K562 (cell line): Measurements from ENCODE around the gene KRT25. TPM values are rescaled to one million over a fixed set of nuclear protein-coding genes. Genes with fewer than 3 reads are reported as not detected.

Experiments used
- ATAC-seq: fragments of 200-7000 bp; cut with Tn5 transposase; 3 replicates; pipeline ENCODE4 v1.9.1; 2020; ENCODE audit warnings: moderate library complexity
- BruUV-seq: library from RNA; stranded (reverse); fragments of 400-500 nt; replicated peaks from 2 replicates; lab custom pipeline; 2021; lab: Mats Ljungman, UMichigan
- CTCF ChIA-PET: fragments of 300-600 bp; formaldehyde crosslinking; extraction: SDS; loops from one replicate; lab custom pipeline; 2021; ENCODE audit warnings: low intra/inter-chr PET ratio; lab: Yijun Ruan, JAX
- POLR2A ChIA-PET: fragments of 300-600, 350-650 bp; sonication (Branson Sonifier 250); formaldehyde crosslinking; extraction: SDS; loops from one replicate; lab custom pipeline; 2021; ENCODE audit warnings: antibody characterized with exemption, inconsistent platforms; lab: Yijun Ruan, JAX
- DNase-seq, 4 experiments: peaks; one replicate each; pipeline versions ENCODE4 v3.0.0 to v3.0.0-alpha.2; 2011 to 2018; ENCODE audit warnings: low spot score in 3 of 4, mixed read lengths in 3 of 4; ENCODE audit errors: extremely low read depth in 1 of 4
- FAIRE-seq: peaks from 2 replicates; lab custom pipeline; 2011; peaks lifted over from hg19 to GRCh38; lab: Jason Lieb, UNC
- H2AFZ ChIP-seq: 2 replicates; pipeline ENCODE4 v1.6.0; 2011; ENCODE audit warnings: low read depth, low read length, control low read depth, inconsistent platforms
- H3K27ac ChIP-seq: fragments of 200-600 bp; 3 replicates; pipeline ENCODE4 v1.8.0; 2011; ENCODE audit warnings: low read depth, mild to moderate bottlenecking, control low read depth, inconsistent platforms, low read length, moderate library complexity, mixed read lengths; ENCODE audit errors: extremely low read depth
- H3K27me3 ChIP-seq, 2 experiments: fragments of 300-600 bp in 1 of 2; 2 replicates in 1 of 2; 3 replicates in 1 of 2; pipeline versions ENCODE4 v1.6.0 to v1.8.0; 2011; ENCODE audit warnings: inconsistent platforms in 2 of 2, low read length in 2 of 2, mild to moderate bottlenecking in 1 of 2, mixed read lengths in 1 of 2, moderate library complexity in 1 of 2; ENCODE audit not compliant: control insufficient read depth in 2 of 2, insufficient read depth in 2 of 2
- H3K36me3 ChIP-seq: fragments of 300-600 bp; 3 replicates; pipeline ENCODE4 v1.8.0; 2011; ENCODE audit warnings: mild to moderate bottlenecking, low read length, inconsistent platforms; ENCODE audit not compliant: control insufficient read depth, insufficient read depth
- H3K4me1 ChIP-seq, 2 experiments: fragments of 200-600 bp in 1 of 2; replicated peaks in 1 of 2; 2 replicates in 1 of 2; 3 replicates in 1 of 2; pipeline versions ENCODE4 v1.5.1 to v1.8.0; 2011; ENCODE audit warnings: inconsistent platforms in 2 of 2, low read length in 2 of 2, mild to moderate bottlenecking in 1 of 2, mixed read lengths in 1 of 2, moderate library complexity in 1 of 2; ENCODE audit not compliant: control insufficient read depth in 2 of 2, insufficient read depth in 2 of 2
- H3K4me2 ChIP-seq: 2 replicates; pipeline ENCODE4 v1.6.1; 2011; ENCODE audit warnings: low read length, control low read depth, inconsistent platforms, mixed read lengths; ENCODE audit not compliant: insufficient read depth
- H3K4me3 ChIP-seq: fragments of 200-600 bp; sonication (generic), shearing (Covaris generic); 2 replicates; pipeline ENCODE4 v1.5.1; 2016; ENCODE audit warnings: control low read depth, inconsistent platforms
- H3K79me2 ChIP-seq: fragments of 200-600 bp; 3 replicates; pipeline ENCODE4 v1.8.0; 2011; ENCODE audit warnings: low read length, inconsistent platforms; ENCODE audit not compliant: control insufficient read depth, insufficient read depth
- H3K9ac ChIP-seq, 2 experiments: 2 replicates each; pipeline versions ENCODE4 v1.6.0 to v1.6.1; 2011; ENCODE audit warnings: low read depth in 2 of 2, low read length in 2 of 2, control low read depth in 1 of 2, inconsistent platforms in 1 of 2, mild to moderate bottlenecking in 1 of 2, mixed read lengths in 1 of 2; ENCODE audit not compliant: insufficient read depth in 1 of 2
- H3K9me1 ChIP-seq: one replicate; pipeline ENCODE4 v1.6.0; 2011; ENCODE audit warnings: inconsistent platforms, mild to moderate bottlenecking, low read length, moderate library complexity; ENCODE audit not compliant: control insufficient read depth, insufficient read depth
- H3K9me3 ChIP-seq: replicated peaks from 2 replicates; pipeline ENCODE4 v1.5.1; 2011; ENCODE audit warnings: low read depth, low read length, inconsistent platforms; ENCODE audit not compliant: control insufficient read depth, insufficient read depth
- H4K20me1 ChIP-seq: replicated peaks from 2 replicates; pipeline ENCODE4 v1.6.1; 2011; ENCODE audit warnings: low read length, inconsistent platforms, mixed read lengths; ENCODE audit not compliant: control insufficient read depth, insufficient read depth
- ATF7 ChIP-seq: fragments of 450-650 bp; IDR thresholded peaks from 2 replicates; pipeline ENCODE4 v1.7.1; 2014; ENCODE audit warnings: mild to moderate bottlenecking, moderate library complexity
- ELF1 ChIP-seq: fragments of 200-800 bp; sonication (Bioruptor generic); IDR thresholded peaks from 2 replicates; pipeline ENCODE4 v1.6.1; 2016; ENCODE audit warnings: missing genetic modification characterization, missing compliant biosample characterization
- KHSRP ChIP-seq: fragments of 450-650 bp; IDR thresholded peaks from 2 replicates; pipeline ENCODE4 v1.6.1; 2017
- NBN ChIP-seq: fragments of 450-650 bp; IDR thresholded peaks from 2 replicates; pipeline ENCODE4 v1.6.1; 2016; ENCODE audit warnings: low read depth, mild to moderate bottlenecking
- NFE2 ChIP-seq: IDR thresholded peaks from 2 replicates; pipeline ENCODE4 v1.6.1; 2014; ENCODE audit warnings: antibody characterized with exemption, low read depth
- PHF8 ChIP-seq: fragments of 200-600 bp; sonication (generic); IDR thresholded peaks from 2 replicates; pipeline ENCODE4 v1.6.1; 2012; ENCODE audit warnings: mixed run types, mild to moderate bottlenecking, inconsistent platforms, low read length, moderate library complexity, borderline replicate concordance
- RFX1 ChIP-seq: fragments of 450-650 bp; IDR thresholded peaks from 2 replicates; pipeline ENCODE4 v1.6.1; 2016; ENCODE audit warnings: mild to moderate bottlenecking, moderate library complexity
- SRSF9 ChIP-seq: fragments of 200-400 bp; formaldehyde crosslinking; IDR thresholded peaks from 2 replicates; pipeline ENCODE4 v1.6.1; 2017; ENCODE audit warnings: low read depth, low read length, borderline replicate concordance
- TAL1 ChIP-seq: fragments of 450-650 bp; IDR thresholded peaks from 2 replicates; pipeline ENCODE4 v1.6.1; 2016; ENCODE audit warnings: mild to moderate bottlenecking
- ZBTB9 ChIP-seq: fragments of 450-650 bp; formaldehyde crosslinking; IDR thresholded peaks from 2 replicates; pipeline ENCODE4 v1.4.0; 2020; ENCODE audit warnings: mild to moderate bottlenecking, moderate library complexity
- ZNF175 ChIP-seq: fragments of 200-800 bp; sonication (Bioruptor generic); IDR thresholded peaks from 2 replicates; pipeline ENCODE4 v1.6.1; 2016; ENCODE audit warnings: low read depth, mild to moderate bottlenecking, missing genetic modification characterization, missing compliant biosample characterization
- ZNF311 ChIP-seq: fragments of 250-450 bp; sonication (Bioruptor Pico); IDR thresholded peaks from 2 replicates; pipeline ENCODE4 v1.4.0; 2020; ENCODE audit warnings: mild to moderate bottlenecking, moderate library complexity
- ZNF511 ChIP-seq: sonication (generic); formaldehyde crosslinking; IDR thresholded peaks from 2 replicates; pipeline ENCODE4 v1.8.0; 2022; ENCODE audit warnings: mild to moderate bottlenecking, missing genetic modification reagents
- WGBS: fragments of 100-300 bp; shearing (Covaris generic); methylation state at CpG from one replicate; pipeline ENCODE4 v1.1.6; 2016; ENCODE audit warnings: low coverage, mixed read lengths; ENCODE audit not compliant: insufficient coverage; ENCODE audit errors: missing lambda C conversion rate; 5-methylcytosine and 5-hydroxymethylcytosine counted together
- in situ Hi-C: fragments of 300-500 bp; cut with MboI; formaldehyde crosslinking; loops from 4 replicates; pipeline ENCODE4 v1.15.0; 2018; ENCODE audit warnings: inconsistent platforms, mixed read lengths
- intact Hi-C: fragments of 100-400 bp; cut with micrococcal nuclease; formaldehyde crosslinking; loops from 2 replicates; pipeline ENCODE4 v1.14.2; 2022
- polyA plus RNA-seq, 8 experiments: library from polyadenylated mRNA; depleted of rRNA in 4 of 8; stranded (reverse) in 5 of 8; unstranded in 3 of 8; fragments of >200 nt; fragmentation: Nextera tagmentation in 2 of 8; fragmentation: Illumina TruSeq in 1 of 8; extraction: Ambion mirVana in 2 of 8; extraction: Trizol in 1 of 8; gene quantifications; 2 replicates each; pipeline versions ENCODE4 v1.2.1 to v1.2.3, GENCODE V29; 2011 to 2014; ENCODE audit warnings: inconsistent platforms in 1 of 8, missing spikeins in 1 of 8
- total RNA-seq, 7 experiments: library from RNA; depleted of rRNA in 6 of 7; stranded (reverse); fragments of >200 nt in 6 of 7; fragmentation: Illumina TruSeq in 2 of 7; extraction: Trizol in 2 of 7; gene quantifications; 2 replicates each; pipeline versions ENCODE4 v1.2.1 to v1.2.3, GENCODE V29; 2011 to 2021; ENCODE audit warnings: low replicate concordance in 1 of 7

Gene KRT25
- total and polyA plus RNA-seq, 9 of the 15 experiments (the other 6 are each of a cell fraction or from before 2014, with no cell fraction given) = not detected

GRCh38 chr17:40724656-40725055 is 30.5 kb downstream of the KRT25 start:
- intact Hi-C loops (no loop called here), in situ Hi-C loops (no loop called here)
- ATAC-seq = no peak
- no peak for DNase-seq
- no TSS peak for BruUV-seq
- Histone ChIP-seq H3K9me3 (no peaks in the 10 kb centered on the region), H3K4me1 (no peaks in the 10 kb centered on the region), H3K79me2 (no peaks in the 10 kb centered on the region), H3K4me2 (no peak overlapping the region), H3K27ac (no peak overlapping the region), H4K20me1 (no peaks in the 10 kb centered on the region), H3K27me3 (peaks cover 0 to 2% of the 10 kb centered on the region in 2 experiments; a peak in 1 of 5 replicates), H3K9me1 (no peaks in the 10 kb centered on the region), H3K4me3 (no peak overlapping the region), H2AFZ (no peak overlapping the region), H3K36me3 (no peaks in the 10 kb centered on the region), H3K9ac (no peak overlapping the region)
- WGBS = 0% methylated on average over 1 of the region's 1 CpG
- POLR2A ChIA-PET = no interaction called here
- CTCF ChIA-PET = no interaction called here
- FAIRE-seq = no peak
- TF ChIP-seq NFE2 (0 out of 2 replicates have a peak, but pooled peaks have one; percentile 27), TAL1 (no peak)

- WGBS = 0% methylated on average over 1 of the region's 1 CpG
- Histone ChIP-seq H4K20me1 (no peaks in the 10 kb centered on the region), H2AFZ (no peak overlapping the region)
- TF ChIP-seq ELF1 (tag) (no peak), SRSF9 (no peak), ZNF175 (no peak), RFX1 (no peak), ZBTB9 (CRISPR knock-in tag) (no peak), KHSRP (no peak), ZNF311 (no peak), ZNF511 (CRISPR knock-in tag) (no peak), NBN (no peak), PHF8 (no peak), ATF7 (no peak)
Measured at GRCh38 chr17:40722241-40722640, 32.9 kb downstream of the KRT25 start.

More at GRCh38 chr17:40722241-40722640, 32.9 kb downstream of the KRT25 start:
- peaks cover 0 to 10% of the 10 kb centered on the region in 2 experiments; a peak in 3 of 5 replicates for H3K27me3 ChIP-seq
- no peaks in the 10 kb centered on the region for H3K79me2 ChIP-seq
- H3K9me3 ChIP-seq = no peaks in the 10 kb centered on the region
- no peaks in the 10 kb centered on the region for H3K9me1 ChIP-seq
- no peak overlapping the region for H3K4me3 ChIP-seq
- ChIA-PET CTCF (no interaction called here), POLR2A (interaction anchor here (1.3 kb wide), 1 partner anchor 26 kb away, joined by 5 read pairs; no protein-coding TSS in a partner anchor)
- ATAC-seq (no peak), FAIRE-seq (no peak), DNase-seq (no peak)
- in situ Hi-C loops = no loop called here
- no peaks in the 10 kb centered on the region for H3K4me1 ChIP-seq
- H3K36me3 ChIP-seq = no peaks in the 10 kb centered on the region
- no peak overlapping the region for H3K4me2 ChIP-seq
- no TSS peak for BruUV-seq
- H3K9ac ChIP-seq = no peak overlapping the region
- intact Hi-C loops = no loop called here
- no peak overlapping the region for H3K27ac ChIP-seq
